ENCODE data around the gene OS9. TPM values are rescaled to one million over a fixed set of nuclear protein-coding genes. Genes with fewer than 3 reads are reported as not detected.

OS9 gene
- total and polyA plus RNA-seq, 4 donors: 139 to 253 (median 230) TPM

DNA sequence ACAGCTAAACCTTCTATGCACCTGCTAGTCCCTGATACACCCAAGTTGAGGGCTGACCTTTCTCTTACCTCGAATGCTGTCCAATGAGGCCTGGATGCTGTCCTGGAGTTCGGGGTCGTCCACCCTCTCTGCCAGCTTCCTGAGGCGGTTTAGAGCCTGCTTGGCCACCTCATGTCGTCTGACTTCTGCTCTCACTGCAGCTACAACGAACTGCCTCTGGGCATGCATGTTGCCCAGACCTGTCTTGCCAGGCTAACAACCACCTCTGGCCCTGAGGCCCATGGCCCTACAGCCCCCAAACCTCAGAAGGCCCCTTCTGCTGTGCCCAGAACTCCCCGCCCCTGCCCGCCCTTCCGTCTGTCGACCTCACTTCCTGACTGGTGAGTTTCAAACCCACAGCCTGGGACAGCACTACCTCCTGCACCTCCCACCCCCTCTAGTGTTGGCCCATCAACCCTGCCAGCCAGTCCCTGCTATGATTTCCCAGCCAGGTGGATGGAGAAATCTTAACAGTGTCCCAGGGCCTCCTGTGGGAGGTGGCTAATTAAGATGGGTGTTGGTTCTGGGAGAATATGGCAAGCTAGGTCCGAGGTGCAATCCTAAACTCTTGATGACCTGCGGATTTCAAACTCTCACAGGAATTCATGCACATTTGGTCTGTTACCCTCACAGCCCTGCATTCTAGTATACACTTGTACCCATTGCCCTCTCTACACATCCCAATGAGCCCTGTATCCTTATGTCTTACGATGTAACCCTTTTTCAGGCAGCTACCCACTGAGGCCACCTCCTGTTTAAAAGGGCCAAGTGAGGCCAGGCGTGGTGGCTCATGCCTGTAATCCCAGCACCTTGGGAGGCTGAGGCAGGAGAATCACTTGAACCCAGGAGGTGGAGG lies 48.2 kb downstream of the OS9 start:
- intact Hi-C loops (cut with DNase I): no loop called here
- Histone ChIP-seq H3K9me3 (ENCODE audit: control insufficient read depth, low read length) (no peaks in the 10 kb centered on the region), H3K4me1 (ENCODE audit: control insufficient read depth in 1 of 2, insufficient read depth in 2 of 2, low read length in 2 of 2) (no peaks in the 10 kb centered on the region), H3K27me3 (ENCODE audit: control insufficient read depth in 1 of 2, insufficient read depth in 2 of 2, low read length in 1 of 2) (no peaks in the 10 kb centered on the region), H3K36me3 (ENCODE audit: control insufficient read depth in 1 of 2, insufficient read depth in 2 of 2, low read length in 1 of 2) (no peaks in the 10 kb centered on the region), H3K27ac (ENCODE audit: low read depth in 1 of 2, low read length in 2 of 2) (no peak overlapping the region), H3K4me3 (ENCODE audit: low read length in 2 of 2) (no peak overlapping the region)
- 54 to 58% methylated on average over 14 of the region's 14 CpGs for WGBS, 2 donors
- ATAC-seq (ENCODE audit: low FRiP score) (no peak), DNase-seq (no peak)

- WGBS, 2 donors: 85 to 92% methylated on average over 2 of the region's 2 CpGs
- Histone ChIP-seq H3K27me3 (ENCODE audit: control insufficient read depth in 1 of 2, insufficient read depth in 2 of 2, low read length in 1 of 2) (no peaks in the 10 kb centered on the region), H3K4me3 (ENCODE audit: low read length in 2 of 2) (no peak overlapping the region), H3K36me3 (ENCODE audit: control insufficient read depth in 1 of 2, insufficient read depth in 2 of 2, low read length in 1 of 2) (peaks cover 0 to 2% of the 10 kb centered on the region in 2 donors), H3K9me3 (ENCODE audit: control insufficient read depth, low read length) (no peaks in the 10 kb centered on the region), H3K4me1 (ENCODE audit: control insufficient read depth in 1 of 2, insufficient read depth in 2 of 2, low read length in 2 of 2) (no peaks in the 10 kb centered on the region), H3K27ac (ENCODE audit: low read depth in 1 of 2, low read length in 2 of 2) (no peak overlapping the region)
- DNase-seq (no peak), ATAC-seq (ENCODE audit: low FRiP score) (no peak)
- intact Hi-C loops (cut with DNase I): no loop called here
Measured at GRCh38 chr12:57743769-57744168, 49.8 kb downstream of the OS9 start.

DNA sequence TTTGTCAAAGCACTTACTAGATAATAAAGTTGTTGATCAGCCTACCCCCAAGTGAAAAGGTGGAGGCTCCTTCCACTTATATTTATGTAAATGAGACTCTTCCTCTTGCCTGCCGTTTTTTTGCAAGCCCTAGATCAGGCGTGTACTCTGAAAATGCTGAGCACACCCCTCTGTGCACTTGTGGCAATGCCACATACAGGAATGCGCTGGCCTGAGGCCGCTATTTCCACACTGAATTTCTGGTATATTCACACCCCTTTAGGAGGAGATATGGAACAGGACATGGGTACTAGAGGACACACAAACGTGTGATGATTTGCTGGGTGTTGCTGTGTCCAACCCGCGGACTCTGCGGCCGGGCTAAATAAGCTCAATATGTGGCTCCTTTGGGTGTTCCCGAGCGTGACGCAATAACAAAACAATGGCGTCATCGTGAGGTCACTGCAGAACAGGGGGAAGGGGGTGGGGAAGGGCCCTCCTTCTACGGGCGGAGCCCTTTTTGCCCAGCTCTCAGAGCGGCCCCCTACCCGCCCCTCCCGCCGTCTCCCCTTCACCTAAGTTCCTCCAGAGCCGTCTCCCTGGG lies 50.4 kb downstream of the OS9 start:
- peak overlapping the region; percentile 36 to 45 for H3K4me3 ChIP-seq (ENCODE audit: low read length in 2 of 2)
- WGBS, 2 donors: 7 to 9% methylated on average over 21 of the region's 21 CpGs
- peak overlapping the region; percentile 49 to 50 for H3K27ac ChIP-seq (ENCODE audit: low read depth in 1 of 2, low read length in 2 of 2)
- DNase-seq: peak; percentile 84 to 94
- ATAC-seq (ENCODE audit: low FRiP score): peak; percentile 84
- peaks cover 0 to 4% of the 10 kb centered on the region in 2 donors for H3K36me3 ChIP-seq (ENCODE audit: control insufficient read depth in 1 of 2, insufficient read depth in 2 of 2, low read length in 1 of 2)
- no peaks in the 10 kb centered on the region for H3K9me3 ChIP-seq (ENCODE audit: control insufficient read depth, low read length)
- H3K27me3 ChIP-seq (ENCODE audit: control insufficient read depth in 1 of 2, insufficient read depth in 2 of 2, low read length in 1 of 2): no peaks in the 10 kb centered on the region
- intact Hi-C loops (cut with DNase I): no loop called here
- H3K4me1 ChIP-seq (ENCODE audit: control insufficient read depth in 1 of 2, insufficient read depth in 2 of 2, low read length in 2 of 2): no peaks in the 10 kb centered on the region

GRCh38 chr12:57744777-57745484 lies 51.0 kb downstream of the OS9 start, which contains the start of gene TSPAN31:
Gene TSPAN31, plus strand, starts transcription at chr12:57745039. Its CDS starts 116 bp downstream, at chr12:57745155.
- peak; percentile 97 for ATAC-seq (ENCODE audit: low FRiP score)
- H3K4me3 ChIP-seq (ENCODE audit: low read length in 2 of 2): peak within 1 kb of the TSS; percentile 52 to 86
- 0 to 1% methylated on average over 29 of the region's 29 CpGs for WGBS, 2 donors

GRCh38 chr12:57745485-57745881 lies 51.6 kb downstream of the OS9 start:
- peak overlapping the region; percentile 90 to 92 for H3K27ac ChIP-seq (ENCODE audit: low read depth in 1 of 2, low read length in 2 of 2)
- DNase-seq: peak in 1 of 2 donors; percentile 49
- no peak for ATAC-seq (ENCODE audit: low FRiP score)
- peaks cover 0 to 4% of the 10 kb centered on the region in 2 donors for H3K36me3 ChIP-seq (ENCODE audit: control insufficient read depth in 1 of 2, insufficient read depth in 2 of 2, low read length in 1 of 2)
- H3K4me3 ChIP-seq (ENCODE audit: low read length in 2 of 2): peak overlapping the region; percentile 52 to 86
- no peaks in the 10 kb centered on the region for H3K27me3 ChIP-seq (ENCODE audit: control insufficient read depth in 1 of 2, insufficient read depth in 2 of 2, low read length in 1 of 2)
- WGBS, 2 donors: 33 to 37% methylated on average over 8 of the region's 8 CpGs
- intact Hi-C loops (cut with DNase I): no loop called here
- H3K9me3 ChIP-seq (ENCODE audit: control insufficient read depth, low read length): no peaks in the 10 kb centered on the region
- H3K4me1 ChIP-seq (ENCODE audit: control insufficient read depth in 1 of 2, insufficient read depth in 2 of 2, low read length in 2 of 2): no peaks in the 10 kb centered on the region

More at GRCh38 chr12:57744777-57745484, 51.0 kb downstream of the OS9 start, which contains the start of gene TSPAN31:
- H3K9me3 ChIP-seq (ENCODE audit: control insufficient read depth, low read length): no peaks in the 10 kb centered on the region
- H3K27me3 ChIP-seq (ENCODE audit: control insufficient read depth in 1 of 2, insufficient read depth in 2 of 2, low read length in 1 of 2): no peaks in the 10 kb centered on the region
- peak; percentile 99 for DNase-seq
- peaks cover 0 to 4% of the 10 kb centered on the region in 2 donors for H3K36me3 ChIP-seq (ENCODE audit: control insufficient read depth in 1 of 2, insufficient read depth in 2 of 2, low read length in 1 of 2)
- peak within 1 kb of the TSS; percentile 90 to 92 for H3K27ac ChIP-seq (ENCODE audit: low read depth in 1 of 2, low read length in 2 of 2)
- no peaks in the 10 kb centered on the region for H3K4me1 ChIP-seq (ENCODE audit: control insufficient read depth in 1 of 2, insufficient read depth in 2 of 2, low read length in 2 of 2)
- intact Hi-C loops (cut with DNase I): no loop called here

GRCh38 chr12:57746025-57746424 lies 52.1 kb downstream of the OS9 start:
- H3K4me3 ChIP-seq (ENCODE audit: low read length in 2 of 2): no peak overlapping the region
- peaks cover 0 to under 1% of the 10 kb centered on the region in 2 donors for H3K4me1 ChIP-seq (ENCODE audit: control insufficient read depth in 1 of 2, insufficient read depth in 2 of 2, low read length in 2 of 2)
- H3K36me3 ChIP-seq (ENCODE audit: control insufficient read depth in 1 of 2, insufficient read depth in 2 of 2, low read length in 1 of 2): peaks cover 0 to 4% of the 10 kb centered on the region in 2 donors
- H3K9me3 ChIP-seq (ENCODE audit: control insufficient read depth, low read length): no peaks in the 10 kb centered on the region
- no peak overlapping the region for H3K27ac ChIP-seq (ENCODE audit: low read depth in 1 of 2, low read length in 2 of 2)
- no peaks in the 10 kb centered on the region for H3K27me3 ChIP-seq (ENCODE audit: control insufficient read depth in 1 of 2, insufficient read depth in 2 of 2, low read length in 1 of 2)
- 85 to 86% methylated on average over 3 of the region's 3 CpGs for WGBS, 2 donors
- DNase-seq (no peak), ATAC-seq (ENCODE audit: low FRiP score) (no peak)
- intact Hi-C loops (cut with DNase I): no loop called here

DNA sequence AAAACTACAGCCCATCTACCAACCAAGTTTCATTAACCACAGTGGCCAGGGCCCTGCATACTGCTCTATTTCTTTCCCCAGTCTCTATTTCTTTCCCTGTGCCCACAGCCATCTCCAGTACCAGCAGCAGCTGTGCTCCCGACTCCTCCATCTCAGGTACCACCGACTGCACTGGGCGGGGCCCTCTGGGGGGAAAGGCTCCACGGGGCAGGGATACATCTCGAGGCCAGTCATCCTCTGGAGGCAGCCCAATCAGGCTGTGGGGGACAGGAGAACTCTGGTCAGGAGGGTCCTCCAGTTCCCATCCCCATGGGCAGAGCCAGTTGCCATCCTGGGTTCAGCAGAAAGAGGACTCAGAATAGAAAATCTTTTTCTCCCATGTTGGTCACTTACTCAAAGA lies 55.1 kb downstream of the OS9 start:
- Histone ChIP-seq H3K27me3 (ENCODE audit: control insufficient read depth in 1 of 2, insufficient read depth in 2 of 2, low read length in 1 of 2) (no peaks in the 10 kb centered on the region), H3K27ac (ENCODE audit: low read depth in 1 of 2, low read length in 2 of 2) (no peak overlapping the region), H3K4me3 (ENCODE audit: low read length in 2 of 2) (no peak overlapping the region), H3K4me1 (ENCODE audit: control insufficient read depth in 1 of 2, insufficient read depth in 2 of 2, low read length in 2 of 2) (peaks cover 0 to 4% of the 10 kb centered on the region in 2 donors), H3K9me3 (ENCODE audit: control insufficient read depth, low read length) (no peaks in the 10 kb centered on the region), H3K36me3 (ENCODE audit: control insufficient read depth in 1 of 2, insufficient read depth in 2 of 2, low read length in 1 of 2) (peaks cover 0 to 4% of the 10 kb centered on the region in 2 donors)
- DNase-seq (peak in 1 of 2 donors; percentile 36), ATAC-seq (ENCODE audit: low FRiP score) (no peak)
- 95% methylated on average over 5 of the region's 5 CpGs for WGBS, 2 donors
- intact Hi-C loops (cut with DNase I): no loop called here

- Histone ChIP-seq H3K4me3 (ENCODE audit: low read length in 2 of 2) (no peak overlapping the region), H3K9me3 (ENCODE audit: control insufficient read depth, low read length) (no peaks in the 10 kb centered on the region), H3K27ac (ENCODE audit: low read depth in 1 of 2, low read length in 2 of 2) (peak overlapping the region in 1 of 2 donors; percentile 65), H3K4me1 (ENCODE audit: control insufficient read depth in 1 of 2, insufficient read depth in 2 of 2, low read length in 2 of 2) (peaks cover 0 to 4% of the 10 kb centered on the region in 2 donors), H3K27me3 (ENCODE audit: control insufficient read depth in 1 of 2, insufficient read depth in 2 of 2, low read length in 1 of 2) (no peaks in the 10 kb centered on the region), H3K36me3 (ENCODE audit: control insufficient read depth in 1 of 2, insufficient read depth in 2 of 2, low read length in 1 of 2) (peaks cover 0 to 4% of the 10 kb centered on the region in 2 donors)
- intact Hi-C loops (cut with DNase I): no loop called here
- no peak for DNase-seq
- WGBS, 2 donors: 84 to 88% methylated on average over 15 of the region's 15 CpGs
- ATAC-seq (ENCODE audit: low FRiP score): no peak
Measured at GRCh38 chr12:57750561-57751431, 56.9 kb downstream of the OS9 start.

Measured in aorta (tissue), 5 donors.